Measurements from ENCODE around the gene OR5K1. TPM values are rescaled to one million over a fixed set of nuclear protein-coding genes. Genes with fewer than 3 reads are reported as not detected.

OR5K1 gene
- total RNA-seq, 1 donor from 2014 or later, result not detected

DNA sequence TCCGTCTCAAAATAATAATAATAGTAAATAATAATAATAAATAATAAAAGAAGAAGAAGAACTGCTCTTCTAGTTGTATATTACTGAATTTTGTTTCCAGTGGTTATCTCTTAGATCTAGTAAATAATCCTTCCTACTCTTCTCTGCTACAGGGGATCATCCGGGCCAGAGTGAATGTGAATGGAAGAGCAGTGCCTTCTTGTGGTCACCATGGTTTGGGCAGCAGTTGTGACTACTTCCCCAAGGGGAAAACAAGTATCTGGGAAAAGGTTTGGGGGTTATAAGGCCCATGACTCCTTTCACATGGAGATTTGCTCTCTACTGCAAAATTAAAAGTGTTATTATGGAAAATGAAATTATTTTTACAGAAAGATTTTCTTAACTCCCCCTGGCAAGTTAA lies 5.5 kb upstream of the OR5K1 start:
- H3K36me3 Mint-ChIP-seq, result no peaks in the 10 kb centered on the region

GRCh38 chr3:98460220-98460619 lies 2.8 kb upstream of the OR5K1 start:
- Histone ChIP-seq H2AFZ (replicated peaks) (no peak overlapping the region), H4K20me1 (ENCODE audit: low read depth) (no peaks in the 10 kb centered on the region), H3K4me2 (no peak overlapping the region), H3K79me2 (ENCODE audit: low read depth) (no peaks in the 10 kb centered on the region), H3K4me1 (no peaks in the 10 kb centered on the region), H3K4me3 (no peak overlapping the region), H3K9ac (no peak overlapping the region), H3K36me3 (no peaks in the 10 kb centered on the region), H3K27ac (no peak overlapping the region), H3F3A (ENCODE audit: low read depth) (no peaks in the 10 kb centered on the region), H3K27me3 (no peaks in the 10 kb centered on the region), H3K9me3 (ENCODE audit: low read depth) (no peaks in the 10 kb centered on the region)
- Mint-ChIP-seq H3K4me1 (no peaks in the 10 kb centered on the region), H3K27me3 (ENCODE audit: insufficient read depth, low read depth) (peaks cover 3% of the 10 kb centered on the region), H3K27ac (no peak overlapping the region), H3K9me3 (peaks cover 2% of the 10 kb centered on the region), H3K4me3 (no peak overlapping the region), H3K36me3 (no peaks in the 10 kb centered on the region)
- DNase-seq (ENCODE audit: low spot score), result no peak
- no peak for TF ChIP-seq EZH2 (IDR thresholded peaks at IDR 0.05)
- TF ChIP-seq, protein P1, sequence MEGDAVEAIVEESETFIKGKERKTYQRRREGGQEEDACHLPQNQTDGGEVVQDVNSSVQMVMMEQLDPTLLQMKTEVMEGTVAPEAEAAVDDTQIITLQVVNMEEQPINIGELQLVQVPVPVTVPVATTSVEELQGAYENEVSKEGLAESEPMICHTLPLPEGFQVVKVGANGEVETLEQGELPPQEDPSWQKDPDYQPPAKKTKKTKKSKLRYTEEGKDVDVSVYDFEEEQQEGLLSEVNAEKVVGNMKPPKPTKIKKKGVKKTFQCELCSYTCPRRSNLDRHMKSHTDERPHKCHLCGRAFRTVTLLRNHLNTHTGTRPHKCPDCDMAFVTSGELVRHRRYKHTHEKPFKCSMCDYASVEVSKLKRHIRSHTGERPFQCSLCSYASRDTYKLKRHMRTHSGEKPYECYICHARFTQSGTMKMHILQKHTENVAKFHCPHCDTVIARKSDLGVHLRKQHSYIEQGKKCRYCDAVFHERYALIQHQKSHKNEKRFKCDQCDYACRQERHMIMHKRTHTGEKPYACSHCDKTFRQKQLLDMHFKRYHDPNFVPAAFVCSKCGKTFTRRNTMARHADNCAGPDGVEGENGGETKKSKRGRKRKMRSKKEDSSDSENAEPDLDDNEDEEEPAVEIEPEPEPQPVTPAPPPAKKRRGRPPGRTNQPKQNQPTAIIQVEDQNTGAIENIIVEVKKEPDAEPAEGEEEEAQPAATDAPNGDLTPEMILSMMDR (IDR thresholded peaks at IDR 0.05), result no peak
- no peak for TF ChIP-seq EZH2phosphoT487 (IDR thresholded peaks at IDR 0.05)

More for the DNA sequence above, 5.5 kb upstream of the OR5K1 start:
- H3K4me2 ChIP-seq, result no peak overlapping the region
- no peak overlapping the region for H3K9ac ChIP-seq
- Mint-ChIP-seq H3K27ac (no peak overlapping the region), H3K9me3 (peaks cover 2% of the 10 kb centered on the region), H3K27me3 (ENCODE audit: insufficient read depth, low read depth) (peaks cover 6% of the 10 kb centered on the region), H3K4me1 (no peaks in the 10 kb centered on the region), H3K4me3 (no peak overlapping the region)
- no peaks in the 10 kb centered on the region for H3K27me3 ChIP-seq
- no peak for DNase-seq (ENCODE audit: low spot score)
- no peaks in the 10 kb centered on the region for H3K4me1 ChIP-seq
- H3K9me3 ChIP-seq (ENCODE audit: low read depth), result no peaks in the 10 kb centered on the region
- H3F3A ChIP-seq (ENCODE audit: low read depth), result no peaks in the 10 kb centered on the region
- H3K4me3 ChIP-seq, result no peak overlapping the region
- H3K36me3 ChIP-seq, result no peaks in the 10 kb centered on the region
- H4K20me1 ChIP-seq (ENCODE audit: low read depth), result no peaks in the 10 kb centered on the region
- H2AFZ ChIP-seq (replicated peaks), result no peak overlapping the region
- TF ChIP-seq, protein P1 (IDR thresholded peaks at IDR 0.05), result no peak
- TF ChIP-seq EZH2phosphoT487 (IDR thresholded peaks at IDR 0.05) (no peak), EZH2 (IDR thresholded peaks at IDR 0.05) (no peak)
- H3K79me2 ChIP-seq (ENCODE audit: low read depth), result no peaks in the 10 kb centered on the region
- H3K27ac ChIP-seq, result no peak overlapping the region

GRCh38 chr3:98482717-98483482 lies 19.9 kb downstream of the OR5K1 start:
- Histone ChIP-seq H2AFZ (replicated peaks) (no peak overlapping the region), H3K79me2 (ENCODE audit: low read depth) (no peaks in the 10 kb centered on the region), H4K20me1 (ENCODE audit: low read depth) (no peaks in the 10 kb centered on the region), H3K9ac (no peak overlapping the region), H3F3A (ENCODE audit: low read depth) (no peaks in the 10 kb centered on the region), H3K4me1 (no peaks in the 10 kb centered on the region), H3K27ac (no peak overlapping the region), H3K4me2 (no peak overlapping the region), H3K36me3 (no peaks in the 10 kb centered on the region), H3K27me3 (no peaks in the 10 kb centered on the region), H3K4me3 (no peak overlapping the region), H3K9me3 (ENCODE audit: low read depth) (peaks cover 2% of the 10 kb centered on the region)
- TF ChIP-seq EZH2 (IDR thresholded peaks at IDR 0.05) (no peak), EZH2phosphoT487 (IDR thresholded peaks at IDR 0.05) (no peak)
- TF ChIP-seq, protein P1 (IDR thresholded peaks at IDR 0.05), result no peak
- peaks cover 10% of the 10 kb centered on the region for H3K27me3 Mint-ChIP-seq (ENCODE audit: insufficient read depth, low read depth)
- H3K27ac Mint-ChIP-seq, result no peak overlapping the region
- H3K36me3 Mint-ChIP-seq, result no peaks in the 10 kb centered on the region
- no peak for DNase-seq (ENCODE audit: low spot score)
- H3K9me3 Mint-ChIP-seq, result peaks cover 8% of the 10 kb centered on the region
- H3K4me1 Mint-ChIP-seq, result peaks cover 8% of the 10 kb centered on the region
- no peak overlapping the region for H3K4me3 Mint-ChIP-seq

Measured in neural progenitor cell (in vitro differentiated cells).